Effector memory CD4-positive, alpha-beta T cell (primary cell): ENCODE data around the gene FHAD1.
A peak's percentile ranks its signal among the peaks of the same experiment; 100 is the strongest.
"Not testable (repeated sequence)": the region's sequence is repeated elsewhere in the genome, so short reads cannot be mapped to it uniquely, and the experiment has no call there.

Experiments used
- DNase-seq, 3 donors: peaks; one replicate each; pipeline ENCODE4 v3.0.0-alpha.2; 2020
- H3K27ac ChIP-seq: 2 replicates; pipeline ENCODE4 v1.7.0; 2013; ENCODE audit warnings: mild to moderate bottlenecking, low read length, moderate library complexity; ENCODE audit not compliant: insufficient read depth, poor library complexity, severe bottlenecking
- H3K27me3 ChIP-seq: replicated peaks from 2 replicates; pipeline ENCODE4 v1.7.0; 2013; ENCODE audit warnings: mild to moderate bottlenecking, low read length; ENCODE audit not compliant: insufficient read depth, control insufficient read depth, poor library complexity, severe bottlenecking
- H3K36me3 ChIP-seq: 2 replicates; pipeline ENCODE4 v1.7.0; 2013; ENCODE audit warnings: mild to moderate bottlenecking, low read length, moderate library complexity; ENCODE audit not compliant: control insufficient read depth, insufficient read depth
- H3K4me1 ChIP-seq: 2 replicates; pipeline ENCODE4 v1.7.0; 2013; ENCODE audit warnings: low read length, mild to moderate bottlenecking; ENCODE audit not compliant: control insufficient read depth, insufficient read depth, poor library complexity, severe bottlenecking
- H3K4me3 ChIP-seq: 2 replicates; pipeline ENCODE4 v1.7.0; 2013; ENCODE audit warnings: low read length, low read depth, mild to moderate bottlenecking; ENCODE audit not compliant: insufficient read depth, poor library complexity, severe bottlenecking
- H3K9me3 ChIP-seq: 2 replicates; pipeline ENCODE4 v1.7.0; 2013; ENCODE audit warnings: mild to moderate bottlenecking, low read length, moderate library complexity; ENCODE audit not compliant: control insufficient read depth

Gene FHAD1

GRCh38 chr1:15430787-15431570, 184.0 kb downstream of the FHAD1 start:
- H3K4me3 ChIP-seq = no peak overlapping the region
- no peaks in the 10 kb centered on the region for H3K9me3 ChIP-seq
- peaks cover 30% of the 10 kb centered on the region for H3K36me3 ChIP-seq
- peak; percentile 49 to 55 (median 54) for DNase-seq
- no peaks in the 10 kb centered on the region for H3K4me1 ChIP-seq
- H3K27me3 ChIP-seq = no peaks in the 10 kb centered on the region
- peak overlapping the region; percentile 46 for H3K27ac ChIP-seq

- Histone ChIP-seq H3K9me3 (no peaks in the 10 kb centered on the region), H3K27ac (no peak overlapping the region), H3K27me3 (no peaks in the 10 kb centered on the region), H3K36me3 (peaks cover 25% of the 10 kb centered on the region), H3K4me1 (no peaks in the 10 kb centered on the region), H3K4me3 (no peak overlapping the region)
- no peak for DNase-seq
These were observed 184.5 kb downstream of the FHAD1 start for GRCh38 chr1:15431571-15431948.

GRCh38 chr1:15432324-15432723, 185.3 kb downstream of the FHAD1 start:
- Histone ChIP-seq H3K9me3 (no peaks in the 10 kb centered on the region), H3K27ac (no peak overlapping the region), H3K36me3 (peaks cover 24% of the 10 kb centered on the region), H3K27me3 (no peaks in the 10 kb centered on the region), H3K4me1 (no peaks in the 10 kb centered on the region), H3K4me3 (no peak overlapping the region)
- no peak for DNase-seq

GRCh38 chr1:15433471-15433870, 186.4 kb downstream of the FHAD1 start:
- H3K4me3 ChIP-seq = no peak overlapping the region

GRCh38 chr1:15434739-15435138, 187.7 kb downstream of the FHAD1 start:
- H3K9me3 ChIP-seq, DNase-seq, H3K36me3 ChIP-seq, H3K27ac ChIP-seq, H3K4me3 ChIP-seq, H3K27me3 ChIP-seq, H3K4me1 ChIP-seq: not testable (repeated sequence)

More at GRCh38 chr1:15433471-15433870, 186.4 kb downstream of the FHAD1 start:
- Histone ChIP-seq H3K36me3 (peaks cover 15% of the 10 kb centered on the region), H3K4me1 (no peaks in the 10 kb centered on the region), H3K27ac (no peak overlapping the region), H3K27me3 (no peaks in the 10 kb centered on the region), H3K9me3 (no peaks in the 10 kb centered on the region)
- DNase-seq = no peak

- Histone ChIP-seq H3K27me3 (no peaks in the 10 kb centered on the region), H3K9me3 (no peaks in the 10 kb centered on the region), H3K4me3 (no peak overlapping the region), H3K36me3 (no peaks in the 10 kb centered on the region), H3K4me1 (no peaks in the 10 kb centered on the region), H3K27ac (no peak overlapping the region)
- DNase-seq = no peak
These were observed 188.4 kb downstream of the FHAD1 start for GRCh38 chr1:15435239-15436077.

GRCh38 chr1:15436881-15437442, 189.9 kb downstream of the FHAD1 start:
- H3K4me1 ChIP-seq = no peaks in the 10 kb centered on the region
- H3K9me3 ChIP-seq = no peaks in the 10 kb centered on the region
- no peak overlapping the region for H3K27ac ChIP-seq
- DNase-seq = no peak
- H3K4me3 ChIP-seq = no peak overlapping the region
- H3K36me3 ChIP-seq = no peaks in the 10 kb centered on the region
- H3K27me3 ChIP-seq = no peaks in the 10 kb centered on the region

GRCh38 chr1:15439325-15439724, 192.3 kb downstream of the FHAD1 start:
- no peak overlapping the region for H3K4me3 ChIP-seq
- no peaks in the 10 kb centered on the region for H3K36me3 ChIP-seq
- DNase-seq = no peak
- H3K27me3 ChIP-seq = no peaks in the 10 kb centered on the region
- no peaks in the 10 kb centered on the region for H3K9me3 ChIP-seq
- H3K4me1 ChIP-seq = no peaks in the 10 kb centered on the region
- no peak overlapping the region for H3K27ac ChIP-seq

GRCh38 chr1:15440357-15440756, 193.3 kb downstream of the FHAD1 start:
- no peaks in the 10 kb centered on the region for H3K4me1 ChIP-seq
- H3K27ac ChIP-seq = no peak overlapping the region
- no peaks in the 10 kb centered on the region for H3K9me3 ChIP-seq
- H3K4me3 ChIP-seq = no peak overlapping the region
- no peak for DNase-seq
- no peaks in the 10 kb centered on the region for H3K36me3 ChIP-seq
- H3K27me3 ChIP-seq = no peaks in the 10 kb centered on the region

- Histone ChIP-seq H3K4me1 (no peaks in the 10 kb centered on the region), H3K9me3 (no peaks in the 10 kb centered on the region), H3K27me3 (no peaks in the 10 kb centered on the region), H3K27ac (no peak overlapping the region), H3K36me3 (no peaks in the 10 kb centered on the region), H3K4me3 (no peak overlapping the region)
- no peak for DNase-seq
These were observed 194.2 kb downstream of the FHAD1 start for GRCh38 chr1:15441247-15441646.
